Stimulated activated naive B cell treated with anti-CD40 and anti-IgM and Interleukin-4, amounts not matched to agents 10 μg/mL and 1 μg/mL and 100 μg/mL, for 72 hours (primary cell): Measurements from ENCODE around the gene JUND.

ENCODE experiments used
- ATAC-seq, 2 donors: fragments of 150-1000 bp; cut with Tn5 transposase; replicated peaks; 2 replicates each; pipeline ENCODE4 v1.10.0; 2021; ENCODE audit warnings: moderate library complexity in 1 of 2
- DNase-seq: peaks from one replicate; pipeline ENCODE4 v3.0.0; 2021
- H3K27ac Mint-ChIP-seq: one replicate; pipeline ENCODE4 v1.8.0; 2022; ENCODE audit warnings: mild to moderate bottlenecking, mixed read lengths
- H3K27me3 Mint-ChIP-seq, 2 donors: one replicate each; pipeline ENCODE4 v1.8.0; 2022; ENCODE audit warnings: mixed read lengths in 2 of 2
- H3K36me3 Mint-ChIP-seq, 2 donors: one replicate each; pipeline ENCODE4 v1.8.0; 2022; ENCODE audit warnings: mixed read lengths in 2 of 2, mild to moderate bottlenecking in 1 of 2
- H3K4me1 Mint-ChIP-seq, 2 donors: one replicate each; pipeline ENCODE4 v1.8.0; 2022; ENCODE audit warnings: mixed read lengths in 2 of 2, mild to moderate bottlenecking in 1 of 2
- H3K4me3 Mint-ChIP-seq, 2 donors: one replicate each; pipeline ENCODE4 v1.8.0; 2022; ENCODE audit warnings: mild to moderate bottlenecking in 2 of 2, mixed read lengths in 2 of 2, moderate library complexity in 1 of 2
- H3K9me3 Mint-ChIP-seq, 2 donors: one replicate each; pipeline ENCODE4 v1.8.0; 2022; ENCODE audit warnings: mixed read lengths in 2 of 2, mild to moderate bottlenecking in 1 of 2

The JUND gene

GRCh38 chr19:18239303-18239702 is 42.1 kb downstream of the JUND start:
- ATAC-seq (no peak), DNase-seq (no peak)
- no peaks in the 10 kb centered on the region for H3K9me3 Mint-ChIP-seq
- H3K27ac Mint-ChIP-seq = no peak overlapping the region
- no peaks in the 10 kb centered on the region for H3K36me3 Mint-ChIP-seq
- peaks cover 42 to 48% of the 10 kb centered on the region in 2 donors for H3K27me3 Mint-ChIP-seq
- peaks cover 3% of the 10 kb centered on the region in 2 donors for H3K4me1 Mint-ChIP-seq
- H3K4me3 Mint-ChIP-seq = no peak overlapping the region

GRCh38 chr19:18234194-18234593 is 47.2 kb downstream of the JUND start:
- Mint-ChIP-seq H3K4me3 (no peak overlapping the region), H3K27ac (no peak overlapping the region), H3K4me1 (peaks cover 26 to 38% of the 10 kb centered on the region in 2 donors), H3K9me3 (peaks cover 6 to 8% of the 10 kb centered on the region in 2 donors), H3K27me3 (peaks cover 62 to 78% of the 10 kb centered on the region in 2 donors), H3K36me3 (peaks cover 3% of the 10 kb centered on the region in 2 donors)
- DNase-seq (no peak), ATAC-seq (no peak)

- Mint-ChIP-seq H3K4me1 (peaks cover 26 to 38% of the 10 kb centered on the region in 2 donors), H3K4me3 (peak overlapping the region in 1 of 2 donors; percentile 14), H3K27ac (no peak overlapping the region), H3K36me3 (peaks cover 3% of the 10 kb centered on the region in 2 donors), H3K27me3 (peaks cover 61 to 75% of the 10 kb centered on the region in 2 donors), H3K9me3 (peaks cover 6 to 8% of the 10 kb centered on the region in 2 donors)
- ATAC-seq (peak; percentile 41 to 58), DNase-seq (no peak)
Measured at GRCh38 chr19:18233224-18233825, 48.1 kb downstream of the JUND start.

GRCh38 chr19:18232540-18233223 is 48.7 kb downstream of the JUND start:
- H3K36me3 Mint-ChIP-seq = peaks cover 3% of the 10 kb centered on the region in 2 donors
- ATAC-seq (peak; percentile 19 to 30), DNase-seq (no peak)
- H3K4me1 Mint-ChIP-seq = peaks cover 27 to 42% of the 10 kb centered on the region in 2 donors
- H3K27ac Mint-ChIP-seq = no peak overlapping the region
- H3K4me3 Mint-ChIP-seq = peak overlapping the region; percentile 31 to 47
- H3K9me3 Mint-ChIP-seq = peaks cover 6 to 8% of the 10 kb centered on the region in 2 donors
- H3K27me3 Mint-ChIP-seq = peaks cover 65 to 79% of the 10 kb centered on the region in 2 donors

- Mint-ChIP-seq H3K36me3 (peaks cover 3% of the 10 kb centered on the region in 2 donors), H3K27me3 (peaks cover 73 to 84% of the 10 kb centered on the region in 2 donors), H3K4me3 (no peak overlapping the region), H3K27ac (no peak overlapping the region), H3K9me3 (peaks cover 6 to 8% of the 10 kb centered on the region in 2 donors), H3K4me1 (peaks cover 34 to 49% of the 10 kb centered on the region in 2 donors)
- ATAC-seq (peak; percentile 11 to 20), DNase-seq (no peak)
Measured at GRCh38 chr19:18231775-18232174, 49.6 kb downstream of the JUND start.

- ATAC-seq (peak; percentile 55 to 68), DNase-seq (no peak)
- Mint-ChIP-seq H3K27me3 (peaks cover 70 to 83% of the 10 kb centered on the region in 2 donors), H3K36me3 (peaks cover 3% of the 10 kb centered on the region in 2 donors), H3K4me1 (peaks cover 37 to 51% of the 10 kb centered on the region in 2 donors), H3K9me3 (peaks cover 6 to 8% of the 10 kb centered on the region in 2 donors), H3K4me3 (no peak overlapping the region), H3K27ac (peak overlapping the region; percentile 32)
Measured at GRCh38 chr19:18230941-18231734, 50.3 kb downstream of the JUND start.

- Mint-ChIP-seq H3K27me3 (peaks cover 70 to 83% of the 10 kb centered on the region in 2 donors), H3K4me1 (peaks cover 46 to 62% of the 10 kb centered on the region in 2 donors), H3K4me3 (no peak overlapping the region), H3K27ac (no peak overlapping the region), H3K36me3 (peaks cover 3% of the 10 kb centered on the region in 2 donors), H3K9me3 (peaks cover 6 to 8% of the 10 kb centered on the region in 2 donors)
- ATAC-seq (no peak), DNase-seq (no peak)
Measured at GRCh38 chr19:18229915-18230314, 51.5 kb downstream of the JUND start.
